ACC112 (cell line): ENCODE measurements around the gene THBS2.
A peak's percentile ranks its signal among the peaks of the same experiment; 100 is the strongest.
"Not testable (repeated sequence)": the region's sequence is repeated elsewhere in the genome, so short reads cannot be mapped to it uniquely, and the experiment has no call there.

Experiments used
- H2AFZ ChIP-seq: fragments of 200-600 bp; sonication (generic); one replicate; pipeline ENCODE4 v1.6.0; 2017; ENCODE audit warnings: antibody characterized with exemption, low read length; ENCODE audit not compliant: unreplicated experiment
- H3K27ac ChIP-seq: fragments of 200-600 bp; sonication (generic); 2 replicates; pipeline ENCODE4 v1.5.1; 2014; ENCODE audit warnings: low read depth, mild to moderate bottlenecking, antibody characterized with exemption, low read length, moderate library complexity
- H3K27me3 ChIP-seq: fragments of 200-600 bp; sonication (generic); 2 replicates; pipeline ENCODE4 v1.6.1; 2014; ENCODE audit warnings: mild to moderate bottlenecking, antibody characterized with exemption, low read length, moderate library complexity, mixed read lengths; ENCODE audit not compliant: insufficient read depth
- H3K36me3 ChIP-seq: fragments of 200-600 bp; sonication (generic); 2 replicates; pipeline ENCODE4 v1.6.1; 2016; ENCODE audit warnings: mild to moderate bottlenecking, antibody characterized with exemption, low read length, moderate library complexity, mixed read lengths; ENCODE audit not compliant: insufficient read depth
- H3K4me1 ChIP-seq: fragments of 200-600 bp; sonication (generic); one replicate; pipeline ENCODE4 v1.6.1; 2016; ENCODE audit warnings: low read length, mixed read lengths; ENCODE audit not compliant: insufficient read depth, unreplicated experiment, control insufficient read depth
- H3K4me3 ChIP-seq: fragments of 200-600 bp; sonication (generic); 2 replicates; pipeline ENCODE4 v1.5.1; 2014; ENCODE audit warnings: mild to moderate bottlenecking, low read depth, low read length
- H3K79me2 ChIP-seq: fragments of 200-600 bp; sonication (generic); one replicate; pipeline ENCODE4 v1.6.0; 2016; ENCODE audit warnings: low read length; ENCODE audit not compliant: control insufficient read depth, unreplicated experiment, insufficient read depth

Gene THBS2

DNA sequence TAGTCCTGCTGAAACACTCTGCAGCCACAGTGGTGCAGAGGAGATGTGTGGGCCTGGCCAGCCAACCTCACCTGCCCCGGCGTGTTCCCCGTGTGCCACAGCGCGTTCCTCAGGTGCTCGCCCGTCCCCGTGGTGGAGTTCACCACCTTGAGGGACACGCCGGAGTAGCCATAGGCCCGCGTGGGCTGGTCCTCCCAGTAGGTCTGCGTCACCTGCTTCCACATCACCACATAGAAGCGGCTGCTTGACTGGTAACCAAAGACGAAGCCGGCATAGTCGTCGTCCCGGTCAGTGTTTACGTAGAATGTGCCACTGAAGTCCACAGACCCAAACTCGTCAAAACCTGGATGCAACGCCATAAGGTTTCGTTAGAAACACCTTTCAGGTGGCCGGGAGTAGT lies 31.5 kb downstream of the THBS2 start:
- no peaks in the 10 kb centered on the region for H3K27me3 ChIP-seq
- H3K36me3 ChIP-seq, result peaks cover 86% of the 10 kb centered on the region
- H2AFZ ChIP-seq, result no peak overlapping the region
- H3K4me3 ChIP-seq, result no peak overlapping the region
- no peaks in the 10 kb centered on the region for H3K79me2 ChIP-seq
- H3K4me1 ChIP-seq, result peaks cover 14% of the 10 kb centered on the region
- H3K27ac ChIP-seq, result no peak overlapping the region

- H3K36me3 ChIP-seq, result peaks cover 84% of the 10 kb centered on the region
- no peaks in the 10 kb centered on the region for H3K79me2 ChIP-seq
- H2AFZ ChIP-seq, result no peak overlapping the region
- H3K4me3 ChIP-seq, result no peak overlapping the region
- no peak overlapping the region; the same call in 1 of the 2 replicates for H3K27ac ChIP-seq
- H3K27me3 ChIP-seq, result no peaks in the 10 kb centered on the region
- H3K4me1 ChIP-seq, result peaks cover 14% of the 10 kb centered on the region
Measured at GRCh38 chr6:169221264-169221663, 32.4 kb downstream of the THBS2 start.

DNA sequence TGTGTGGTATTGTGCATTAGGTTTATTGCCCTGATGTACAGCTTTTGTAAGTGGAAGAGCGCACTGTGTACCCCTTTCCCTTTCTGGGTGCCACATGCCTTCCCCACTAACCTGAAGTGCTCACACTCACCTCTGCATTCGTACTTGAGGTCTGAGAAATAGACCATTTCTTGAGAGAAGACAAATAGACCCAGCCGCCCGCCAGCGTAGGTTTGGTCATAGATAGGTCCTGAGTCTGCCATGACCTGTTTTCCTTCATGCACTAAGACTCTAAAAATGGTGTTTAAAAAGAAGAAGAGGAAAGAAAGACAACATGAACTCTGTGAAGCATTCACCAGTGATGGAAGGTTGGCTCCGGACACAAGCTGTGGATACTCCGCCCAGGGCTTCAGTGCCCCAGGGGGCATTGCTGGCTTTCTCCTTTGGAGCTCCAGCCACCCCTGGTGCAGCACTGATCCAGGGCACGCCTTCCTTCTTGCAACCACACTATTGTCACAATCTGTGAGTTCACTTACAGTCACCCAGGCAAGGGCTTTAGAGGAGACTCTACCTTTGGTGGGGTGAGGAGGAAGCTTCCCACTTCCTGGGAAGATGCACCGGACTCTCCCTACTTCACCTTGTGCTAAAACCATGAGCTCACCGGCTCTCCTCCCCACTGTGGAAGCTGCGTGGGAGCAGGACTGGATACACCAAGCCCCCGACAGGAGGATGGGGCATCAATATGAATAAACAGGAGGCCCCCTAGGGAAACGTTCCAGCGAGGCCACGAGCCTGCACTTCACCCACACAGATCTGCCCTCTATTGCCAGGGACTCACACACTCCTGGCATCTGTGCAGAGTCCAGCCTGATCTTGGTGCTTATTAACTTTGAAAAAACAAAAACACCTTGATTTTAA lies 33.3 kb downstream of the THBS2 start:
- Histone ChIP-seq H3K27me3 (no peaks in the 10 kb centered on the region), H3K4me3 (no peak overlapping the region), H3K4me1 (peaks cover 21% of the 10 kb centered on the region), H2AFZ (no peak overlapping the region), H3K36me3 (peaks cover 80% of the 10 kb centered on the region), H3K79me2 (no peaks in the 10 kb centered on the region), H3K27ac (no peak overlapping the region)

- Histone ChIP-seq H3K4me3 (no peak overlapping the region), H3K27ac (no peak overlapping the region), H3K79me2 (no peaks in the 10 kb centered on the region), H3K4me1 (peaks cover 27% of the 10 kb centered on the region), H2AFZ (no peak overlapping the region), H3K36me3 (peaks cover 61% of the 10 kb centered on the region), H3K27me3 (no peaks in the 10 kb centered on the region)
Measured at GRCh38 chr6:169217972-169218371, 35.7 kb downstream of the THBS2 start.

GRCh38 chr6:169216830-169217229 lies 36.8 kb downstream of the THBS2 start:
- Histone ChIP-seq H3K79me2 (no peaks in the 10 kb centered on the region), H3K4me1 (peaks cover 27% of the 10 kb centered on the region), H3K27ac (peak overlapping the region; percentile 96; the same call in 1 of the 2 replicates), H2AFZ (no peak overlapping the region), H3K27me3 (no peaks in the 10 kb centered on the region), H3K36me3 (peaks cover 52% of the 10 kb centered on the region), H3K4me3 (no peak overlapping the region)

- Histone ChIP-seq H3K4me3 (peak overlapping the region; percentile 29), H3K27me3 (no peaks in the 10 kb centered on the region), H3K4me1 (peaks cover 27% of the 10 kb centered on the region), H3K79me2 (no peaks in the 10 kb centered on the region), H3K27ac (peak overlapping the region; percentile 96), H3K36me3 (peaks cover 39% of the 10 kb centered on the region), H2AFZ (peak overlapping the region; percentile 35)
Measured at GRCh38 chr6:169215201-169215681, 38.4 kb downstream of the THBS2 start.

DNA sequence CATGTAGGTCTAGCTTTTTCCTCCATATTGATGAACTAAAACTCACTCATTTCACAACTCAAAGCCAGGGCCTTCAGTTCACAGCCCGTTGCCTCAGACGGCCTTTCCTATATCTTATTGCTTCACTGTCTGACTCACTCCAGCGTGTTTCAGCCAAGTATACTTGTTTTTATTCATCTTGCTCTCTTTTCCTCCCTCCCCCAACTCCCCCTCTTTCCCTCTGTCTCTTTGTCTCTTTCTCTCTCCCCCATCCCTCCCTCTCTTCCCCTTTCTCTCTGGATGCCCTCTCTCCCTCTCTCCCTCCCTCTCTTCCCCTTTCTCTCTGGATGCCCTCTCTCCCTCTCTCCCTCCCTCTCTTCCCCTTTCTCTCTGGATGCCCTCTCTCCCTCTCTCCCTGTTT lies 38.9 kb downstream of the THBS2 start:
- H3K79me2 ChIP-seq, H3K27me3 ChIP-seq: not testable (repeated sequence)
- H3K4me3 ChIP-seq, result peak overlapping the region; percentile 29
- peak overlapping the region; percentile 35 for H2AFZ ChIP-seq
- H3K27ac ChIP-seq, result peak overlapping the region; percentile 96
- H3K4me1 ChIP-seq, result peaks cover 27% of the 10 kb centered on the region
- peaks cover 35% of the 10 kb centered on the region for H3K36me3 ChIP-seq

DNA sequence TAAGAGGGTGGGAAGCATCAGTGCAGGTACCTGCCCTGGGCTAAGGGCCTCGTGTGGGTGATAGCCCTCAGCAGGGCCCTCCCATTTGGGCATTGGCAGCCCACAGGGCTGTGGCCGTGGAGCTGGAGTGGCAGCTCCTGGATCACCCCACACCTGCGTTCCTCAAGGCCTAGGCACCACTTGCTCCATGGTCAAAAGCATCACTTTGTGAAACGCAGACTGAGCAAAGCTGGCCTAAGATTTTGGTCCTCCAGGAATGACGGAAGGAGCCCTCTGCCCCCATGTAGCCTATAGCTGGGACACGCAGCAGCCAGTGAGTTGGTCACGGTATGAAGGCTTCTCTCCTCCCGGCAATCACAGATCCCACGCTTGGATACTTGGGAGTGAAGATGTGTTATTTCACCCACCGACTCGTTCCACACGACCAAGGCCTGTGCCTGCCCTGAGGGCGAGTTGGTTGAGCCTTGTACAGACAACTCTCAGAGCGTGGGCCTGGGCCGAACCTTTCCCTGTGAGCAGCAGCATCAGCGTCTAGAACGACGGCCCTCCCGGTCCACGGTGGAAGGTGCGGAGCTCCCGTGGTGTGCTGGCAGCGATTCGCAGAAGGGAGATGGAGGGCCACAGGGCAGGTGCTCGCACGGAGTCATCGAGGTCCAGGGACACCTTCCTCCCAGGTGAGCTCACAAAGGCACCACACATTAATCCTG lies 39.7 kb downstream of the THBS2 start:
- Histone ChIP-seq H3K27me3 (no peaks in the 10 kb centered on the region), H2AFZ (no peak overlapping the region), H3K4me1 (peaks cover 27% of the 10 kb centered on the region), H3K4me3 (no peak overlapping the region), H3K27ac (peak overlapping the region; percentile 96), H3K36me3 (peaks cover 28% of the 10 kb centered on the region), H3K79me2 (no peaks in the 10 kb centered on the region)

- Histone ChIP-seq H3K36me3 (peaks cover 20% of the 10 kb centered on the region), H3K27me3 (no peaks in the 10 kb centered on the region), H2AFZ (peak overlapping the region; percentile 19), H3K27ac (peak overlapping the region; percentile 96), H3K4me3 (peak overlapping the region; percentile 35; the same call in 1 of the 2 replicates), H3K79me2 (no peaks in the 10 kb centered on the region), H3K4me1 (peaks cover 27% of the 10 kb centered on the region)
Measured at GRCh38 chr6:169212897-169213813, 40.5 kb downstream of the THBS2 start.

GRCh38 chr6:169212436-169212835 lies 41.2 kb downstream of the THBS2 start:
- Histone ChIP-seq H3K36me3 (peaks cover 14% of the 10 kb centered on the region), H3K4me3 (peak overlapping the region; percentile 35; the same call in 1 of the 2 replicates), H2AFZ (peak overlapping the region; percentile 71), H3K27me3 (no peaks in the 10 kb centered on the region), H3K4me1 (peaks cover 27% of the 10 kb centered on the region), H3K79me2 (no peaks in the 10 kb centered on the region), H3K27ac (no peak overlapping the region)
